GM12801 (cell line): ENCODE results near the gene ARHGEF7.

Experiments
- TF ChIP-seq, protein P1 (sequence below): IDR thresholded peaks from one replicate; pipeline ENCODE4 v1.5.1; 2011; ENCODE audit warnings: control low read depth; ENCODE audit not compliant: insufficient read length; ENCODE audit errors: extremely low read depth

The ARHGEF7 gene

GRCh38 chr13:111159362-111160320 lies 44.5 kb downstream of the ARHGEF7 start:
- TF ChIP-seq, protein P1, sequence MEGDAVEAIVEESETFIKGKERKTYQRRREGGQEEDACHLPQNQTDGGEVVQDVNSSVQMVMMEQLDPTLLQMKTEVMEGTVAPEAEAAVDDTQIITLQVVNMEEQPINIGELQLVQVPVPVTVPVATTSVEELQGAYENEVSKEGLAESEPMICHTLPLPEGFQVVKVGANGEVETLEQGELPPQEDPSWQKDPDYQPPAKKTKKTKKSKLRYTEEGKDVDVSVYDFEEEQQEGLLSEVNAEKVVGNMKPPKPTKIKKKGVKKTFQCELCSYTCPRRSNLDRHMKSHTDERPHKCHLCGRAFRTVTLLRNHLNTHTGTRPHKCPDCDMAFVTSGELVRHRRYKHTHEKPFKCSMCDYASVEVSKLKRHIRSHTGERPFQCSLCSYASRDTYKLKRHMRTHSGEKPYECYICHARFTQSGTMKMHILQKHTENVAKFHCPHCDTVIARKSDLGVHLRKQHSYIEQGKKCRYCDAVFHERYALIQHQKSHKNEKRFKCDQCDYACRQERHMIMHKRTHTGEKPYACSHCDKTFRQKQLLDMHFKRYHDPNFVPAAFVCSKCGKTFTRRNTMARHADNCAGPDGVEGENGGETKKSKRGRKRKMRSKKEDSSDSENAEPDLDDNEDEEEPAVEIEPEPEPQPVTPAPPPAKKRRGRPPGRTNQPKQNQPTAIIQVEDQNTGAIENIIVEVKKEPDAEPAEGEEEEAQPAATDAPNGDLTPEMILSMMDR: no peak

- TF ChIP-seq, protein P1: no peak
Measured at GRCh38 chr13:111160648-111161047, 45.5 kb downstream of the ARHGEF7 start.

DNA sequence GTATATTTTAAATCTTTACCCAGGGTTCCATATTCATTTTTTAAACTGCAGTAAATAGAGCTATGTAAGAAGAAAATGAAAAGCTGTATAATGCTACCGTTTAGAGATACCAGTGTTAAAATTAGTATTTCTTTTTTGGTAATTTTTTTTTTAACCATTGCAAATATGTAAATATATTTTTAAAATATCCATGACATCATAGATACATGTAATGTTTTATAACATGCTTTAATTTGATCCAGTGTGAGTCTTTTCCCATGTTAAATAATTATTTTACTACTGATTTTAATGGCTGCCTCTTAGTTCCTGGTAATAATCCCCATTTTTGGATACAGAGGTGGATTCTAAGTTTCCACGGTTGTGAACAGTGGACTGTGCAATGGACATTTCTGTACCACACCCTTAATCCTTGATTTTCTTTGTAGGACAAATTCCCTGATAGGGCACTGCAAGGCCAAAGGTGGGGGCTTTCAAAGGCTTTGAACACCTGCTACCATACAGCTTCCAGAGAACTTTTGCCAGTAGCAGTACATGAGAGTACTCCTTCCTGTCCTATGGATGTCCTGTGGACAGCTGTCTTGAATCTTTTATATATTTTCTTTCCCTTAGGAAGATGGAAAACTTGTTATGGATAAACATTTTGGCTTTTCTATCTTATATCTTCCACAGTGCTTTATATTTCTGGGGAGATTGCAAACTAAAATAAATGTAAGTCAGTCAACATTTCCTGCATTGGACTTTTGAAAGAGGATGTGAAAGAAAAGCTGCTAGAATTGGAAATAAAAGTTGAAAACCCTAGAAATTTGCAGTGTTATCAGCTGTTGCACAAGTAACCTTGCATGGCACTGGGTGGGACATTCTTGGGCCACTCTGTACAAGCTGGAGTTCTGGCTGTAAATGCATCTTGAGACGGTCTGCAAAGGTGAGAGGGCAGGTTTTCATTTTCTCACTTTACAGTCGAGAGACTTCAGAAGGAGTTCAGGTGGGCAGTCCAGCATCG lies 46.8 kb downstream of the ARHGEF7 start:
- TF ChIP-seq, protein P1: no peak

DNA sequence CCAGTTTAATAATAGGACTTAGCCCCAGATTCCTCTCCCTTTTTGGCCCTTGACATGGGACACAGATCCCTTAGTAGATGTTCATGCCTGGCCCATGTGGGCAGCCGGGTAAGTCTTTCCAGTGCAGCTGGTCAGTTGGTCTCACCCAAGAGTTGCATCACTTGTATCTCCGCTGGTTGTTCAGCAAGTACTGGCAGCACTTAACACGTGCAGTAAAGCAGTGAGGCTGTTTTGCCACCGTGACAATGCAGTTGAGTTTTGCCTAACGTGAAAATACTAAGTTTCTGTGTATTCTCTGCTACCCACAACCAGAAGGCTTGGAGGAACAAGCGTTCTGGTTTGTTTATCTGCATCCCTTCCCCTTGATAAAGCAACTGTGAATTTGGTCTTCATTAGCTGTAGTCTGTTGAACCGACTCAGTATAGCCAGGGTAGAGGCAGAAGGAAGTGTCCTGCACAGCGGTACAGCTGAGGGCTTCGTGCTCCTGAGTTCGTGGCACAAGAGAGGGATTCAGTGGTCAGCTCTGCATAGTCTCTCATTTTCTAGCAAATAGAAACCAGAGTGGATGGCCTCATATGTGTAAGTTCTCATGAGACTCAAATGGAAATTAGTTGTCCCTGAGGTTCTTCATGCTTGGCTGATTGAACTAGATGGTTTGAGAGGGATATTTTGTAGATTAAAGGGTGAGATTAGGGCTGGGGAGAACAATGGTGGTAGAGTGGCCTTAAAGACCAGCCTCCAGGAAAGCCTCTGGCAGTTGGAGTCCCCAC lies 50.3 kb downstream of the ARHGEF7 start:
- TF ChIP-seq, protein P1: no peak

GRCh38 chr13:111166882-111167675 lies 52.0 kb downstream of the ARHGEF7 start:
- TF ChIP-seq, protein P1: no peak

- TF ChIP-seq, protein P1: no peak
Measured at GRCh38 chr13:111168107-111168506, 53.0 kb downstream of the ARHGEF7 start.
